Measurements from ENCODE around the gene NAT14. TPM values are rescaled to one million over a fixed set of nuclear protein-coding genes. Genes with fewer than 3 reads are reported as not detected.

Gene NAT14
- total RNA-seq, 1 donor from 2014 or later = 6.0 TPM

DNA sequence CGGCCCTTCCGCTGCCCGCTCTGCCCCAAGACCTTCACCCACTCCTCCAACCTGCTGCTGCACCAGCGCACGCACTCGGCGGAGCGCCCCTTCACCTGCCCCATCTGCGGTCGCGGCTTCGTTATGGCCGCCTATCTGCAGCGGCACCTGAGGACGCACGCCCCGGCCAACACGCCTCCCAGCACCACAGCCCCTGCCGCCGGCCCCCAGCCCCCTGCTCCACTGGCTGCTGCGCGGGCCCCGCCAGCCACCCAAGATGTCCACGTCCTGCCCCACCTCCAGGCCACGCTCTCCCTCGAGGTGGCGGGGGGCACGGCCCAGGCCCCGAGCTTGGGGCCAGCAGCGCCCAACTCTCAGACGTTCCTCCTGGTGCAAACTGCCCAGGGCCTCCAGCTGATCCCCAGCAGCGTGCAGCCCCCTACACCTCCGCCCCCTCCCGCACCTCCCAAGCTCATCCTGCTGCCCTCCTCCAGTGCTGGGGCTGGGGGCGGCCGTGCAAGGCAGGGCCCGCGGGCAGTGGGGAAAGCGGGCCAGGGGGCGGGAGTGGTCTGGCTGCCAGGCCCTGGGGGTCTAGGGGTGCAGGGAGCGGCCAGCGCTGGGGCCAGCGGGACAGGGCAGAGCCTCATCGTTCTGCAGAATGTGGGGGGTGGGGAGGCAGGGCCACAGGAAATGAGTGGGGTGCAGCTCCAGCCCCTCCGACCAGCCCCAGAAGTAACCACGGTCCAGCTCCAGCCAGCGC lies 1.9 kb upstream of the NAT14 start:
- no peak for DNase-seq (ENCODE audit: low spot score)
- intact Hi-C loops (cut with DNase I) = no loop called here

GRCh38 chr19:55483706-55484592 lies 1.0 kb upstream of the NAT14 start:
- intact Hi-C loops (cut with DNase I) = no loop called here
- no peak for DNase-seq (ENCODE audit: low spot score)

GRCh38 chr19:55485439-55486011 lies 537 bp downstream of the NAT14 start:
- DNase-seq (ENCODE audit: low spot score) = no peak
- intact Hi-C loops (cut with DNase I) = no loop called here

DNA sequence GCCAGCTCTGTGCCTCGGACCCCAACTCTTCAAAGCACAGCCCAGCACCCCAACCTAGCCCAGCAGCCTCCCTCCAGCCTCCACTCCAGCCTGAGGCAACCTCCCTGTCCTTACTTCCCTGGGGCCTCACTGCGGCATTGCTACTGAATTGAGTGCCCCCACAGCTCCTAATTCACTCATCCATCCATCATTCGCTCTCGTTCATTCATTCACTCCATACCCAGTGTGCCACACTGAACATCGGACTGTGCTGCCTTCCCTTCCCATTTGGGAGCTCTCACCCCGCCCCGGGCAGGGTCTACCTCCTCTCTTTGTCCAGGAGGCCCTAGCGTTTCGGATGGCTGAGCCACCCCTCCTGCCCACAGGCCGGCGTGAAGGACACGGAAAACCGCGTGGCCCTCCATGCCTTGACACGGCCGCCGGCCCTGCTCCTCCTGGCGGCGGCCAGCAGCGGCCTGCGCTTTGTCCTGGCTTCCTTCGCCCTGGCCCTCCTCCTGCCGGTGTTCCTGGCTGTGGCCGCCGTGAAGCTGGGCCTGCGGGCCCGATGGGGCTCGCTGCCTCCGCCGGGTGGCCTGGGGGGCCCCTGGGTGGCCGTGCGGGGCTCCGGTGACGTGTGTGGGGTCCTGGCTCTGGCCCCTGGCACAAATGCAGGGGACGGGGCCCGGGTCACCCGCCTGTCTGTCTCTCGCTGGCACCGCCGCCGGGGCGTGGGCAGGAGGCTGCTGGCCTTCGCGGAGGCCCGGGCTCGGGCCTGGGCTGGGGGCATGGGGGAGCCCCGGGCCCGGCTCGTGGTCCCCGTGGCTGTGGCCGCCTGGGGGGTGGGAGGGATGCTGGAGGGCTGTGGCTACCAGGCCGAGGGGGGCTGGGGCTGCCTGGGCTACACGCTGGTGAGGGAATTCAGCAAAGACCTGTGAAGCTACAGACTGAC lies 1.3 kb downstream of the NAT14 start:
- DNase-seq (ENCODE audit: low spot score) = no peak
- intact Hi-C loops (cut with DNase I) = no loop called here

DNA sequence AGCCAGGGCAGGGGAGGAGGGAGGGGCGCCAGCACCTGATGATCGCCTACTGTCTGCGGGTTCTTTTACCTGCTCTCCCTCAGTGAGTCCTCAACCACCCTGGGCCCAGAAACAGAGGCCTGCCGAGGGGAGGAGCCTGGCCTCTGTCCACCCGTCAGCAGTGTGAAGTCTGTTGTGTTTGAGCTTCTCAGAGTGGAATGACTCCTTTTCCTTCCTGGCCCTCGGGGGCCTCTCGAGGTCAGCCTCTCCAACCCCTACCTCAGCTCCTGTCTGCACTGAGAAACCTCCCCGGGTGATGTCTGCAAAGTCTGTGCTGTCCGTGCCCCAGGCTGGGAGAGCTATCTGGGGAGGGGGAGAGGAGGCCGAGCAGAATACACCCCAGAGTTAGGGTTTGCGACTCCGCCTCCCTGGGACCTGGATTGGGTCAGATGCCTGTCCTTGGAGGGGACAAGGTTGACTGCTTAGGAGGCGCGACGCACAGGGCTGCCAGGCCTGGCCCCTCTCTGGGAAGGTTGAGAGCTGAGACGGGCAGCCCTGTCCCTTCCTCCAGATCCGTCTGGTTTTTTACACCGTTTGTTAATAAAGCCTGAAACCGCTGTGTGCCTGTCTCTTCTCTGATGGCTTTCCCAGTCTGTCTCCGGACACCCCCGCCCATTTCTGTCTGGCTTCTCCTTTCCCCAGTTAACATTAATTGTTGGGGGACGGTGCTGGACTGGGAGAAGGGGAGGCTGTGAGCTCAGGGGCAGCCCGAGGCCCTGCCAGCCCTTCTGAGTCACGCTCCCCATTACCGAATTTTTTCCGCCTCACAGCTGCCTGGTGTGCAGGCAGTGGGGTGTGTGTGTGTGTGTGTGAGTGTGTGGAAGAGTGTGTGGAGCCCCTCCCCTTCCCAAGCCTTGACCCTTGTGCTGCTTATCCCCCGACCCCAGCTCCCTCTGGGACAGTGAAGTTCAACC lies 2.3 kb downstream of the NAT14 start:
- intact Hi-C loops (cut with DNase I) = no loop called here

DNA sequence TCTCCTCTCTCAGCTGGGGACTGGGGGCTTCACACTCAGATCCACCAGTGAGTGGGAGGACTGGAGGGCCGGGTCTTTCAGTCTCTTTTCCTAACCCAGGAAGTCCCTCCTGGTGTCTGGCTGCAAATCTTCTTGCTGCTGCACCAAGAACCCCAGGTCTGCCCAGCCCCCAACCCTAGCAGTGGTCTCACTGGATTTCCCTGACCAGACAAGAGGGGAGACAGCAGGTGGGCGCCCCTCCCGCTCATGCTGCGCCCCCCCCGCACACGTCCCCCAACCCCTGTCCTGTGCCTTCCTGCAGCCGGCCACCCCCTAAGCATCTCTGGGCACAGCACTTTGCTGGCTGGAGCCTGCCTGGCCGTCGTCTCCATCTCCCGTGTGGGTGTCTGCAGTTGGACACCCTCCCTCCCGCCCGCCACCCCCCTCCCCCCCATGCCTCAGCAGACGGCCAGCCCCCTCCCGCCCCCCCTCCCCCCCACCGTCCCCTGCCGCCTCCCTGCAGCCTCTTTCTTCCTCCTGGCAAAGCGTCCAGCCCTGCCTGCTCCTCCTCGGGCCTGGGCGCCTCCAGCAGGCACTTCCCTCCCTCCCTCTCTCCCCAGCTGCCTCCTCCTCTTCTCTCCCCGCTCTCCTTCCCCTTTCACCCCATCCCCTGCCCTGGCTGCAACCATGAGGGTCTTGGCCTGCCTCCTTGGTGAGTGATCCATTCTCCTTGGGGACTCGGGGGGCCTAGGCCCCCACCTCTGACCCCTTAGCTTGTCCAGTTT lies 3.1 kb downstream of the NAT14 start, which contains the start of gene SSC5D:
SSC5D (plus strand) TSS at position 513 of the 764 bp plus-strand sequence; CDS start at position 667, 154 bp downstream.
- intact Hi-C loops (cut with DNase I) = no loop called here
- no peak for DNase-seq (ENCODE audit: low spot score)

More for the DNA sequence above, 2.3 kb downstream of the NAT14 start:
- DNase-seq (ENCODE audit: low spot score) = no peak

DNA sequence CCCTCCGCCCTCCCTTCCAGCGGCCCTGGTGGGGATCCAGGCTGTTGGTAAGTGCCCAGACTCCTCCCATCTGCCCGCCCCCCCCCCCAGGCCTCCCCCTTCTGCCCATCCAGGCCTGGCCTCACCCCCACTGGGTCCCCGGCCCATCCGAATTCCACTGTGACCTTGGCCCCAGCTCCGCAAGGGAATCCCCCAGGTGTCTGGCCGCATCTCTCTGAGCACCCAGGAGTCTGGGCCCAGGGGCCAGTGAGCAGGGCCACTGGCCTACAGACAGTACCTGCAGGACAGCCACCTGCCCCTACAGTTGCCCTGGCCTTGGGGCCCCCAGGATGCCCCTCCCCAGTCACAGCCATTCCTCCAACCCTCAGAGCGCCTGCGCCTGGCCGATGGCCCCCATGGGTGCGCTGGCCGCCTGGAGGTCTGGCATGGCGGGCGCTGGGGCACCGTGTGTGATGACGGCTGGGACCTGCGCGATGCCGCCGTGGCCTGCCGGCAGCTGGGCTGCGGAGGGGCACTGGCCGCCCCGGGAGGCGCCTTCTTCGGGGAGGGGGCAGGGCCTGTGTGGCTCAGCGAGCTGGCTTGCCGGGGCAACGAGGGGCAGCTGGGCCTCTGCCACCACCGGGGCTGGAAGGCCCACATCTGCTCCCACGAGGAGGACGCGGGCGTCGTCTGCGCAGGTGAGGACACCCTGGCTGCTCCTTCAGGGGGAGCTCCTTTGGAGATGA lies 4.2 kb downstream of the NAT14 start:
- intact Hi-C loops (cut with DNase I) = no loop called here
- DNase-seq (ENCODE audit: low spot score) = no peak

DNA sequence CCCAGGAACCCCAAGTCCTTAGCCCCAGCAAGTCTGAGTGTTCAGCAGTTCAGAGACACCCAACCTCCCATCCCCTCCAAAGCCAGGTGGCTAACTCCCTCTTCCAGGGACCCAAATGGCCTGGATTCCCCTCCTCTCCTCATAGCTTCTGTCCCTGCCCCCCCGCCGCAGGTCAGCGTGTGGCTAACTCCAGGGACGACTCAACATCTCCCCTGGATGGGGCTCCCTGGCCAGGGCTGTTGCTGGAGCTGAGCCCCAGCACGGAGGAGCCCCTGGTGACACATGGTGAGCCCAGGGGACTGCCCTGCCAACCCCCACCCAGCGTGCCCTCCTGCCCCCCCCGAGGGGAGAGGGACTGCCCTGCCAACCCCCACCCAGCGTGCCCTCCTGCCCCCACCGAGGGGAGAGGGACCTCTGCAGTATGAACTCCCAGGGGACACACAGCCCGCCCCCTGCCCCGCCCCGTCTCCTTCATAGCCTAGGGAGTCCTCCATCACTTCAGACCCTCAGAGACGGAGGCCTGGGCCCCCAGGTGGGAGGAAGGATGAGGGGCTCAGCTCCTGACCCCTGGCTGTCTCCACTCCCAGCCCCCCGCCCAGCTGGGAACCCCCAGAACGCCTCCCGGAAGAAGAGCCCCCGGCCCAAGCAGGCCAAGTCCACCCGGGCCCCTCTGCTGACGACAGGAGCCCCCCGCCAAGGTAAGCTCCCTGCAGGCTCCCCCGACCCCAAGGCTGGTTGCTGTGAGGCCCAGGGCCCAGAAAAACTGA lies 4.9 kb downstream of the NAT14 start:
- no peak for DNase-seq (ENCODE audit: low spot score)
- intact Hi-C loops (cut with DNase I) = no loop called here

DNA sequence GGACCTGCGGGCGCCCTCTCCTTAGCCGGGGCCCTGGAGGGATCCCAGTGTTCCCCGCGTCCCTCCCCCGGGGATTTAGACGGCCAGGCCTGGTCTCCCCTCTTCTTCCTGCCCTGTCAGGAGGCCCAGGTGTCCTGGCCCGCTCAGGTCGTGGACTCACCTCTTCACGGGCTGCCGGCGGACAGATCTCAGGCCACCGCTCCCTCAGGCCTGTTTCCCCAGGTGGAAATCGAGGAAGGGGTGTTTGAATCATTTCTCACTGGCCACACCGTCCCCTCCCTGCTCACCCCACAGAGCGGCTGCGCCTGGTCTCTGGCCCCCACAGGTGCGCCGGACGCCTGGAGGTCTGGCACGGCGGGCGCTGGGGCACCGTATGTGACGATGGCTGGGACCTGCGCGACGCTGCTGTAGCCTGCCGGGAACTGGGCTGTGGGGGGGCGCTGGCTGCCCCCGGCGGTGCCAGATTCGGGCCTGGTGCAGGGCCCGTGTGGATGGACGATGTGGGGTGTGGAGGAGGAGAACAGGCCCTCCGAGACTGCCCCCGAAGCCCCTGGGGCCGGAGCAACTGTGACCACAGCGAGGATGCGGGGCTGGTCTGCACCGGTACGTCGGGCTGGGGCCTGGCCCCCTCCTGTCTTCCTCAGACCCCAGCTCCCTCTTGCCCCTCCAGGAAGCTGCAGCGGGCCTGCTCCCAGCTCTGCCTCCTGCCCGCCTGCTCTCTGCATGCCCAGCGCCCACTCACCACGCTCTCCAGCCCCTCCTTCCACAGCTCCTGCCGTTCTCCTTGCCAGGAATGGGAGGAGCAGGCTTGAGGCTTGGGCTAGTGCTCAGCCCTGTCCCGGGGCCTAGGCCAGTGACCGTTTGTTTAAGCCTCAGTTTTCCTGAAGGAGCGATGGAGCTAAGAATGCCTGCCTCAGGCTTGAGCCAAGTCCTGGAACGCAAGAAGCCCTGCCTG lies 5.8 kb downstream of the NAT14 start:
- intact Hi-C loops (cut with DNase I) = no loop called here
- no peak for DNase-seq (ENCODE audit: low spot score)

- no peak for DNase-seq (ENCODE audit: low spot score)
- intact Hi-C loops (cut with DNase I) = no loop called here
Observed at GRCh38 chr19:55491546-55492360, 6.8 kb downstream of the NAT14 start.

DNA sequence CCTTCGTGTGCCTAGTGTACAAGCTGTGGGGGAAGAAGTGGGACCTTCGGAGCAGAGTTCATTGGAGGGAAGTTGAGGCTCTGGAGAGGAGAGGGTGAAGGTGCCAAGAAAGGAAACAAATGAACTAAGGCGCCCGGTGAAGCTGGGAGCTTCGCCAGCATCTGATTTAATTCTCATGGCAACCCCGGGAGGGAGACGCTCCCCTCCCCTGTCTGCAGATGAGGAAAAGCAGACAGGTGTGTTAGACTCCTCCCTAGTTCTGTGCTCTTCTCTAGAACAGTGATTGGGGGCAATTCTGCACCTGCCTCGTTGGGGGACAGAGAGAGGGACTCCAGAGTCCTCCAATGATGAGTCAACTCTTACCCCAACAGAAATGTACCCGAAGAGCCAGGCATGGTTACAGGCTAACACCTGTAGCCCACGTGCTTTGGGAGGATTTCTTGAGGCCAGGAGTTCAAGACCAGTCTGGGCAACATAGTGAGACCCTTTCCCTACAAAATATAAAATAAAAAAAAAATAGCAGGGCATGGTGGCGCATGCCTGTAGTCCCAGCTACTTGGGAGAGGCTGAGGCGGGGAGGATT lies 7.5 kb downstream of the NAT14 start:
- intact Hi-C loops (cut with DNase I) = no loop called here
- no peak for DNase-seq (ENCODE audit: low spot score)

DNA sequence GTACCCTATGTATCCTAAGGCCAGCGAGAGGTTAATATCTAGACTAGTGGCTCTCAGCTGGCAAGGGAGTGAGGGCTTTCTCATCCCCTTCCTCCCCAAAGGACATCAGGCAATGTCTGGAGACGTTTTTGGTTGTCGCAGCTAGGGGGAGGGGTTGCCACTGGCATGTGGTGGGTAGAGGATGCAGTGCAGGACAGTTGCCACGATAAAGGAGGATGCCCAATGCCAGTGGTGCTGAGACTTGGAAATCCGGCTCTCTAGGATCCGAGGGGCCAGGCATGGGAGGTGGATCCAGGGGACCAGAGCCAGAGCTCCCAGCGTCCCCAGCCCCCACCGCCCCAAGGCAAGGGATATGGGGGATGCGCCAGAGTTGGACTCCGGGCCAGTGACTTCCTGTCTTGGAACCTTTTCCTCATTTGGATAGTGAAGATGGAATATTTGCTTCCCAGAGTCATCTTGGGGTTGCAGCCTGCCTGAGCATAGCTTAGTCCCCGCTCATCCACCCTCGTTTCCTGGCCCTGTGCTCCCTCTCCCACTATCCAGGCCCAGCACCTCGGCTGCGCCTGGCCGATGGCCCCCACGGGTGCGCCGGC lies 8.2 kb downstream of the NAT14 start:
- DNase-seq (ENCODE audit: low spot score) = no peak
- intact Hi-C loops (cut with DNase I) = no loop called here

DNA sequence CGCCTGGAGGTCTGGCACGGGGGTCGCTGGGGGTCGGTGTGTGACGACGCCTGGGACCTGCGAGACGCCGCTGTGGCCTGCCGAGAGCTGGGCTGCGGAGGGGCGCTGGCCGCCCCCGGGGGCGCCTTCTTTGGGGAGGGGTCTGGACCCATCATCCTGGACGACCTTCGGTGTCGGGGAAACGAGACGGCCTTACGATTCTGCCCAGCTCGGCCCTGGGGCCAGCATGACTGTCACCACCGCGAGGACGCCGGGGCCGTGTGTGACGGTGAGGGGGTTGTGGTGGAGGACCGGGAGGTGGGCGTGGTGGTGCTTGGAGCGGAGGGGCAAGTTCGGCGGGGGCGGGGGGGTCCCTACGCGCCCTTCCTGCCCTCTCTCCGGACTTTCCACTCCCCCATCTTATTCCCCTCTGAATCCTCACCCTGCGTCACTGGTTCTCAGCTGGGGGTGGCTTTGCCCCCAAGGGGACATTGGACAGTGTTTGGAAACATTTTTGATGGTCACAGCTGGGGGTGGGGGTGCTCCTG lies 8.7 kb downstream of the NAT14 start:
- intact Hi-C loops (cut with DNase I) = no loop called here
- no peak for DNase-seq (ENCODE audit: low spot score)

Data from cardiac septum (tissue), 1 donor.